ENCODE measurements around the gene ADGRF1.
A peak's percentile ranks its signal among the peaks of the same experiment; 100 is the strongest.

The ADGRF1 gene

GRCh38 chr6:46956409-46956808, 85.7 kb downstream of the ADGRF1 start:
- Histone ChIP-seq H3K9me3 (ENCODE audit: control insufficient read depth, low read length) (no peaks in the 10 kb centered on the region), H3K27ac (ENCODE audit: low read depth, low read length, severe bottlenecking) (no peak overlapping the region), H3K4me3 (ENCODE audit: extremely low read depth, insufficient read depth, low read length, poor library complexity, severe bottlenecking) (no peak overlapping the region), H3K4me1 (ENCODE audit: control insufficient read depth, insufficient read depth, low read length, poor library complexity, severe bottlenecking) (peaks cover 3% of the 10 kb centered on the region), H3K36me3 (ENCODE audit: control insufficient read depth, insufficient read depth, low read length) (no peaks in the 10 kb centered on the region)
- 100% methylated on average over 4 to 6 of the region's 6 CpGs for WGBS, 2 experiments (ENCODE audit: insufficient coverage in 2 of 2)

DNA sequence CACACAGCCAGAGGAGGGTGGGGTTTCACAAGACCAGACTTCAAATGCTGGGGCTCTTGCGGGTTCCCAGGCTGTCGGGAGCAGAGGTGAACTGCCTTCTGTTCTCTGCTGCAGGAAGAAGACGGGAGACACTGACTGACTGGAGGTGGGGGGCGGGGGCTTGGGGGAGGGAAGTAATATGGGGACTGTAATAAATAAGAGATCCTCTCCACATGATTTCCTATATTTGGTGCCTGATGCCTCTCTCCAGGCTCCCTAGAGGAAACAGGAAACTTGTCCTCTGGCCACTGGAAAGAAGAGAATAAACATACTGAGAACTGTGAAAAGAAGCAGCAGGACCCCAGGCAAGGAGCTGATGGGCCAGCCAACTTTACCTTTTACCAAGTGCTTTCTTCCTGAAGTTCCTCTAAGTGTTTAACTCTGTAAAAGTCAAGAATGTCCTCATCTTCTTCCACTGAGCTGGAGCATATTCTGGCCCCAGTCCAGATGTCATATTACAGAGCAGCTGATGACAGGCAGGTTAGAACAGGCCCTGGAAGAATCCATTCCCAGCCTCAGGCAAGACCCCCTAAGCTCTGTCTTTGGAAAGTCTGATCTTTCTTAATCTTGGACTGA, 87.2 kb downstream of the ADGRF1 start:
- Histone ChIP-seq H3K4me3 (ENCODE audit: extremely low read depth, insufficient read depth, low read length, poor library complexity, severe bottlenecking) (no peak overlapping the region), H3K27ac (ENCODE audit: low read depth, low read length, severe bottlenecking) (no peak overlapping the region), H3K36me3 (ENCODE audit: control insufficient read depth, insufficient read depth, low read length) (no peaks in the 10 kb centered on the region), H3K9me3 (ENCODE audit: control insufficient read depth, low read length) (no peaks in the 10 kb centered on the region), H3K4me1 (ENCODE audit: control insufficient read depth, insufficient read depth, low read length, poor library complexity, severe bottlenecking) (peaks cover 3% of the 10 kb centered on the region)
- WGBS, 2 experiments (ENCODE audit: insufficient coverage in 2 of 2) = 79 to 90% methylated on average over 2 of the region's 4 CpGs

GRCh38 chr6:46953921-46954320, 88.2 kb downstream of the ADGRF1 start:
- WGBS, 2 experiments (ENCODE audit: insufficient coverage in 2 of 2) = 74 to 90% methylated on average over 3 of the region's 4 CpGs

DNA sequence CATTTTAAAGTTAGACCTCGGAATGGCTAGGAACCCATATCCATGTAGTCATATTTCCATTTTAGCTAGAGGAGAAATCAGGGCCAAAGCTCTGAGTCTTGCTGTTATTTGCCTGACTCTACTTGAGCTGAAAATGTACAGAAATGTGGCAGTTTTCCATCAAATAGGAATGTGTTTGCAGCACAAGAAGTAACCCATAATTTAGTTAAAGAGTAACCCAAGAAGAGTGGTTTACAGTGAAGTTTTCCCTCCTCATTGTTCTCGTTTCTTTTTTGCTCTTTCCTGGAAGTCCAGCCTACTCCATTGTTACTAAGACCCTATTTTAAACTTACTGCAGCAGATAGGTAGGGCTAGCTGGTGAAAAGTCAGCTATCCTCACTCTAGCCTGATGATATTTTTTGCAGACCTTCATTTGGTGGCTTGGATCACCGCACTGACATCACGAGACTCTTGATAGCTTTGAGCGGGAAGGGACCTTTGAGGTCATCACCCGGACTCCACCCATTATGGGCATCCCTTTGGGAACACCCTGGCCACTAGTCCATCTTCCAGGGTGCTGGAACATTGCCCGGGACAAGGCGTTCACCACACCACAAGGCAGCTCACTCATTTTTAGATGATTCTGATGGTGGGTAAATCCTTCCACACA, 92.4 kb downstream of the ADGRF1 start:
- no peaks in the 10 kb centered on the region for H3K36me3 ChIP-seq (ENCODE audit: control insufficient read depth, insufficient read depth, low read length)
- H3K4me1 ChIP-seq (ENCODE audit: control insufficient read depth, insufficient read depth, low read length, poor library complexity, severe bottlenecking) = peaks cover 13% of the 10 kb centered on the region
- H3K9me3 ChIP-seq (ENCODE audit: control insufficient read depth, low read length) = no peaks in the 10 kb centered on the region
- H3K27ac ChIP-seq (ENCODE audit: low read depth, low read length, severe bottlenecking) = peak overlapping the region; percentile 66
- 88 to 90% methylated on average over 4 to 5 of the region's 8 CpGs for WGBS, 2 experiments (ENCODE audit: insufficient coverage in 2 of 2)
- no peak overlapping the region for H3K4me3 ChIP-seq (ENCODE audit: extremely low read depth, insufficient read depth, low read length, poor library complexity, severe bottlenecking)

More at GRCh38 chr6:46953921-46954320, 88.2 kb downstream of the ADGRF1 start:
- Histone ChIP-seq H3K36me3 (ENCODE audit: control insufficient read depth, insufficient read depth, low read length) (no peaks in the 10 kb centered on the region), H3K4me1 (ENCODE audit: control insufficient read depth, insufficient read depth, low read length, poor library complexity, severe bottlenecking) (peaks cover 7% of the 10 kb centered on the region), H3K4me3 (ENCODE audit: extremely low read depth, insufficient read depth, low read length, poor library complexity, severe bottlenecking) (no peak overlapping the region), H3K9me3 (ENCODE audit: control insufficient read depth, low read length) (no peaks in the 10 kb centered on the region), H3K27ac (ENCODE audit: low read depth, low read length, severe bottlenecking) (no peak overlapping the region)

GRCh38 chr6:46948699-46949098, 93.4 kb downstream of the ADGRF1 start:
- Histone ChIP-seq H3K27ac (ENCODE audit: low read depth, low read length, severe bottlenecking) (peak overlapping the region; percentile 66), H3K9me3 (ENCODE audit: control insufficient read depth, low read length) (no peaks in the 10 kb centered on the region), H3K4me3 (ENCODE audit: extremely low read depth, insufficient read depth, low read length, poor library complexity, severe bottlenecking) (no peak overlapping the region), H3K4me1 (ENCODE audit: control insufficient read depth, insufficient read depth, low read length, poor library complexity, severe bottlenecking) (peaks cover 13% of the 10 kb centered on the region), H3K36me3 (ENCODE audit: control insufficient read depth, insufficient read depth, low read length) (no peaks in the 10 kb centered on the region)
- 82 to 85% methylated on average over 6 to 8 of the region's 8 CpGs for WGBS, 2 experiments (ENCODE audit: insufficient coverage in 2 of 2)
